K562 (cell line): ENCODE data around the gene FMNL3. TPM values are rescaled to one million over a fixed set of nuclear protein-coding genes. Genes with fewer than 3 reads are reported as not detected.

ENCODE experiments used
- BCLAF1 ChIP-seq, 2 experiments: fragments of 450-650 bp in 1 of 2; IDR thresholded peaks; 2 replicates each; pipeline ENCODE4 v1.6.1; 2011 to 2017; ENCODE audit warnings: low read depth in 2 of 2, antibody characterized with exemption in 1 of 2, borderline replicate concordance in 1 of 2, low read length in 1 of 2, mild to moderate bottlenecking in 1 of 2, mixed read lengths in 1 of 2; ENCODE audit not compliant: control insufficient read depth in 1 of 2
- CHD4 ChIP-seq: fragments of 200-600 bp; sonication (generic); IDR thresholded peaks from 3 replicates; pipeline ENCODE4 v1.6.1; 2012; ENCODE audit warnings: low read depth, mild to moderate bottlenecking, mixed read lengths, low read length, inconsistent platforms; ENCODE audit not compliant: insufficient read depth, insufficient replicate concordance, poor library complexity, severe bottlenecking
- FUS ChIP-seq: fragments of 200-400 bp; formaldehyde crosslinking; optimal IDR thresholded peaks from 2 replicates; pipeline ENCODE3; 2017; ENCODE audit warnings: low read depth, low read length
- LARP7 ChIP-seq: fragments of 450-650 bp; IDR thresholded peaks from 2 replicates; pipeline ENCODE4 v1.6.1; 2016
- MAZ ChIP-seq, 2 experiments: fragments of 450-650 bp in 1 of 2; sonication (generic) in 1 of 2; formaldehyde crosslinking; IDR thresholded peaks in 1 of 2; conservative IDR thresholded peaks in 1 of 2; 2 replicates each; pipeline versions ENCODE4 v1.4.0 to v1.5.0; 2020; ENCODE audit warnings: mild to moderate bottlenecking in 1 of 2, missing genetic modification reagents in 1 of 2
- MNT ChIP-seq, 2 experiments: fragments of 450-650 bp; conservative IDR thresholded peaks; 2 replicates each; pipeline ENCODE4 v1.6.1; 2017; ENCODE audit warnings: mild to moderate bottlenecking in 2 of 2, moderate library complexity in 2 of 2
- RFX5 ChIP-seq: IDR thresholded peaks from 2 replicates; pipeline ENCODE4 v1.6.1; 2011; ENCODE audit warnings: low read depth, mild to moderate bottlenecking, improper control_type of control experiment, low read length
- ZNF134 ChIP-seq: fragments of 250-450 bp; sonication (Bioruptor Pico); conservative IDR thresholded peaks from 2 replicates; pipeline ENCODE4 v1.4.0; 2020
- ZNF197 ChIP-seq: fragments of 200-800 bp; sonication (Bioruptor generic); IDR thresholded peaks from 2 replicates; pipeline ENCODE4 v1.6.1; 2016; ENCODE audit warnings: low read depth, missing genetic modification characterization, missing compliant biosample characterization
- polyA plus RNA-seq, 8 experiments: library from polyadenylated mRNA; depleted of rRNA in 4 of 8; stranded (reverse) in 5 of 8; unstranded in 3 of 8; fragments of >200 nt; fragmentation: Nextera tagmentation in 2 of 8; fragmentation: Illumina TruSeq in 1 of 8; extraction: Ambion mirVana in 2 of 8; extraction: Trizol in 1 of 8; gene quantifications; 2 replicates each; pipeline versions ENCODE4 v1.2.1 to v1.2.3, GENCODE V29; 2011 to 2014; ENCODE audit warnings: inconsistent platforms in 1 of 8, missing spikeins in 1 of 8
- total RNA-seq, 7 experiments: library from RNA; depleted of rRNA in 6 of 7; stranded (reverse); fragments of >200 nt in 6 of 7; fragmentation: Illumina TruSeq in 2 of 7; extraction: Trizol in 2 of 7; gene quantifications; 2 replicates each; pipeline versions ENCODE4 v1.2.1 to v1.2.3, GENCODE V29; 2011 to 2021; ENCODE audit warnings: low replicate concordance in 1 of 7
- TF ChIP-seq, protein P1 (sequence below): sonication (generic); formaldehyde crosslinking; IDR thresholded peaks from 2 replicates; pipeline ENCODE4 v1.8.1; 2023; ENCODE audit warnings: mild to moderate bottlenecking, missing genetic modification reagents
- TF ChIP-seq, protein P2 (sequence below), 2 experiments: IDR thresholded peaks; 2 replicates each; pipeline ENCODE4 v1.6.1; 2011; ENCODE audit warnings: borderline replicate concordance in 1 of 2, control low read depth in 1 of 2, low read depth in 1 of 2, low read length in 1 of 2, mild to moderate bottlenecking in 1 of 2, mixed read lengths in 1 of 2, moderate library complexity in 1 of 2; ENCODE audit not compliant: insufficient read depth in 1 of 2, insufficient read length in 1 of 2, poor library complexity in 1 of 2, severe bottlenecking in 1 of 2; ENCODE audit errors: extremely low read depth in 1 of 2
- TF ChIP-seq, protein P3 (sequence below): IDR thresholded peaks from 2 replicates; pipeline ENCODE4 v1.6.1; 2014; ENCODE audit warnings: antibody characterized with exemption
- TF ChIP-seq, protein P4 (sequence below): sonication (generic); formaldehyde crosslinking; IDR thresholded peaks from 2 replicates; pipeline ENCODE4 v1.8.1; 2023; ENCODE audit warnings: mild to moderate bottlenecking, missing genetic modification reagents, moderate library complexity

The FMNL3 gene
- total and polyA plus RNA-seq, 9 of the 15 experiments (the other 6 are each of a cell fraction or from before 2014, with no cell fraction given): 0.49 to 14.4 (median 6.8) TPM

DNA sequence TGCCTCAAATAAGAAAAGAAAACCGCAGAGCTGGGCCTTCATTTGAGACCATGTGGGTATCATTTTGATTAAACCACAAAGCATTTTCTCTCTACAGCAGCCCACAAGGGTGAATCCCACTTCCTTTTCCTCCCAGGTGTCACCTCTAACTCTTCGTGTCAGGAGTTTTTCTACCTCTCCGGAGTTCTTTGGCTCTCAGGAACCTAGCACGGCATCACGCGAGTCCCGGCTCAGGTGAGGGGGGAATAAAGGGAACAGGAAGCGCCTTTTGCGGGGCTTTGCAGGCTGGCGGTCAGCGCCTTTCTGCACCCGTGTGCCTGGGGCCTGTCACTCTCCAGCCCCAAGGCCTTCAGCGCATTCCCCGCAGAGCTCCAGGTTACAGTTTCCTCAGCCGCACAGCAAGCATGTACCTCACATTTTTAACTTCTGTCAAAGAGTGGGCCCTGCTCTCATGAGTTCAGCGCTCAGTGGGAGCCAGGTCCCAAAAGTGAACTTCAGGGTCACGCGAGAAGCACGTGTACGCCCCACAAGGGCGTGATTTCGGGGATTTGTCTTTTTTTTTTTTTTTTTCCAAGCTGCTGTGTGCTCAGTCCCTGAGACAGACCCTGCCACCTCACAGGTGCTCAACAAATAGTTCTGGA is 84.6 kb downstream of the FMNL3 start (continued):
- TF ChIP-seq BCLAF1 (IDR thresholded peaks at IDR 0.05; ENCODE audit: borderline replicate concordance in 1 of 2, control insufficient read depth in 1 of 2, low read depth in 2 of 2, low read length in 1 of 2) (no peak), FUS (no peak), RFX5 (no peak), ZNF134 (CRISPR knock-in tag) (no peak), LARP7 (0 out of 2 replicates have a peak, but pooled peaks have one; percentile 31), MAZ (CRISPR knock-in tag; conservative IDR thresholded peaks at IDR 0.05 in 1 of 2, IDR thresholded peaks at IDR 0.05 in 1 of 2) (no peak), CHD4 (no peak), ZNF197 (CRISPR knock-in tag) (no peak), MNT (conservative IDR thresholded peaks at IDR 0.05) (peak; percentile 70 to 77)
- TF ChIP-seq, protein P1, sequence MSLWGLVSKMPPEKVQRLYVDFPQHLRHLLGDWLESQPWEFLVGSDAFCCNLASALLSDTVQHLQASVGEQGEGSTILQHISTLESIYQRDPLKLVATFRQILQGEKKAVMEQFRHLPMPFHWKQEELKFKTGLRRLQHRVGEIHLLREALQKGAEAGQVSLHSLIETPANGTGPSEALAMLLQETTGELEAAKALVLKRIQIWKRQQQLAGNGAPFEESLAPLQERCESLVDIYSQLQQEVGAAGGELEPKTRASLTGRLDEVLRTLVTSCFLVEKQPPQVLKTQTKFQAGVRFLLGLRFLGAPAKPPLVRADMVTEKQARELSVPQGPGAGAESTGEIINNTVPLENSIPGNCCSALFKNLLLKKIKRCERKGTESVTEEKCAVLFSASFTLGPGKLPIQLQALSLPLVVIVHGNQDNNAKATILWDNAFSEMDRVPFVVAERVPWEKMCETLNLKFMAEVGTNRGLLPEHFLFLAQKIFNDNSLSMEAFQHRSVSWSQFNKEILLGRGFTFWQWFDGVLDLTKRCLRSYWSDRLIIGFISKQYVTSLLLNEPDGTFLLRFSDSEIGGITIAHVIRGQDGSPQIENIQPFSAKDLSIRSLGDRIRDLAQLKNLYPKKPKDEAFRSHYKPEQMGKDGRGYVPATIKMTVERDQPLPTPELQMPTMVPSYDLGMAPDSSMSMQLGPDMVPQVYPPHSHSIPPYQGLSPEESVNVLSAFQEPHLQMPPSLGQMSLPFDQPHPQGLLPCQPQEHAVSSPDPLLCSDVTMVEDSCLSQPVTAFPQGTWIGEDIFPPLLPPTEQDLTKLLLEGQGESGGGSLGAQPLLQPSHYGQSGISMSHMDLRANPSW: no peak
- TF ChIP-seq, protein P2, sequence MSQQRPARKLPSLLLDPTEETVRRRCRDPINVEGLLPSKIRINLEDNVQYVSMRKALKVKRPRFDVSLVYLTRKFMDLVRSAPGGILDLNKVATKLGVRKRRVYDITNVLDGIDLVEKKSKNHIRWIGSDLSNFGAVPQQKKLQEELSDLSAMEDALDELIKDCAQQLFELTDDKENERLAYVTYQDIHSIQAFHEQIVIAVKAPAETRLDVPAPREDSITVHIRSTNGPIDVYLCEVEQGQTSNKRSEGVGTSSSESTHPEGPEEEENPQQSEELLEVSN (IDR thresholded peaks at IDR 0.05; ENCODE audit: borderline replicate concordance in 1 of 2, extremely low read depth in 1 of 2, insufficient read depth in 1 of 2, insufficient read length in 1 of 2, low read depth in 1 of 2, low read length in 1 of 2, poor library complexity in 1 of 2, severe bottlenecking in 1 of 2): peak; percentile 8 to 43
- TF ChIP-seq, protein P3, sequence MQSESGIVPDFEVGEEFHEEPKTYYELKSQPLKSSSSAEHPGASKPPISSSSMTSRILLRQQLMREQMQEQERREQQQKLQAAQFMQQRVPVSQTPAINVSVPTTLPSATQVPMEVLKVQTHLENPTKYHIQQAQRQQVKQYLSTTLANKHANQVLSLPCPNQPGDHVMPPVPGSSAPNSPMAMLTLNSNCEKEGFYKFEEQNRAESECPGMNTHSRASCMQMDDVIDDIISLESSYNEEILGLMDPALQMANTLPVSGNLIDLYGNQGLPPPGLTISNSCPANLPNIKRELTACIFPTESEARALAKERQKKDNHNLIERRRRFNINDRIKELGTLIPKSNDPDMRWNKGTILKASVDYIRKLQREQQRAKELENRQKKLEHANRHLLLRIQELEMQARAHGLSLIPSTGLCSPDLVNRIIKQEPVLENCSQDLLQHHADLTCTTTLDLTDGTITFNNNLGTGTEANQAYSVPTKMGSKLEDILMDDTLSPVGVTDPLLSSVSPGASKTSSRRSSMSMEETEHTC: no peak
- TF ChIP-seq, protein P4, sequence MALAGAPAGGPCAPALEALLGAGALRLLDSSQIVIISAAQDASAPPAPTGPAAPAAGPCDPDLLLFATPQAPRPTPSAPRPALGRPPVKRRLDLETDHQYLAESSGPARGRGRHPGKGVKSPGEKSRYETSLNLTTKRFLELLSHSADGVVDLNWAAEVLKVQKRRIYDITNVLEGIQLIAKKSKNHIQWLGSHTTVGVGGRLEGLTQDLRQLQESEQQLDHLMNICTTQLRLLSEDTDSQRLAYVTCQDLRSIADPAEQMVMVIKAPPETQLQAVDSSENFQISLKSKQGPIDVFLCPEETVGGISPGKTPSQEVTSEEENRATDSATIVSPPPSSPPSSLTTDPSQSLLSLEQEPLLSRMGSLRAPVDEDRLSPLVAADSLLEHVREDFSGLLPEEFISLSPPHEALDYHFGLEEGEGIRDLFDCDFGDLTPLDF (CRISPR knock-in tag): no peak; the same call in 1 of the 2 replicates
